DMS 273 (cell line): ENCODE data around the gene CFAP92.

Experiments
- DNase-seq: peaks from one replicate; lab custom pipeline; 2025; ENCODE audit not compliant: unreplicated experiment; lab: John Stamatoyannopoulos, UW

The CFAP92 gene

DNA sequence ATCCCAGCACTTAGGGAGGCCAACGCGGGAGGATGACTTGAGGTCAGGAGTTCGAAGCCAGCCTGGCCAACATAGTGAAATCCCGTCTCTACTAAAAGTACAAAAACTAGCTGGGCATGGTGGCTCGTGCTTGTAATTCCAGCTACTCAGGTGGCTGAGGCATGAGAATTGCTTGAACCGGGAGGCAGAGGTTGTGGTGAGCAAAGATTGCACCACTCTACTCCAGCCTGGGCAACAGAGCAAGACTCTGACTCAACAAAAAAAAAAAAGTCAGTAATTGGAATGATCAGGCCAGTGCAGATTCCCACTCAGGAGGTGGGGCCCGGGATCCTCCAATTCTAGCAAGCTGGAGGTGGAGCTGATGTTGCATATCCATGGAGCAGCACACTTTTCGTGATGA lies 5.6 kb downstream of the CFAP92 start:
- no peak for DNase-seq

GRCh38 chr3:128987302-128988100 lies 6.4 kb downstream of the CFAP92 start:
- no peak for DNase-seq

DNA sequence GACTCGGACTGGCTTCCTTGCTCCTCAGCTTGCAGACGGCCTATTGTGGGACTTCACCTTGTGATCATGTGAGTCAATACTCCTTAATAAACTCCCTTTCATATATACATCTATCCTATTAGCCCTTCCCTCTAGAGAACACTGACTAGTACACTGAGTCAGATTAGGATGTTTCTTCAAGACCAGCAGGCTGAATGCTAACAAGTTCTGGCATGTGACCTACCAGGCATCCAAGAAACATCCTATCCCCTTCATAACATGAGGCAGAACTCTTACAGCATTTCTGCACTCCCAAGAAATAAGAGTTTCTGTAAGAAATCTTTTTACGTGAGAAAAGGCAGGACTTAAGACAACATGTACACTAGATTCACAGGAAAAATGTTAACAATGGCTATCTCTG lies 9.3 kb downstream of the CFAP92 start:
- DNase-seq = no peak

- no peak for DNase-seq
Observed at GRCh38 chr3:128983293-128984069, 10.4 kb downstream of the CFAP92 start.

GRCh38 chr3:128975276-128975675 lies 18.6 kb downstream of the CFAP92 start:
- DNase-seq = no peak

GRCh38 chr3:128973988-128974564 lies 19.8 kb downstream of the CFAP92 start:
- DNase-seq = no peak

GRCh38 chr3:128971421-128972100 lies 22.3 kb downstream of the CFAP92 start:
- no peak for DNase-seq

- DNase-seq = no peak
Observed at GRCh38 chr3:128970740-128971047, 23.2 kb downstream of the CFAP92 start.

- peak; percentile 82 for DNase-seq
Observed at GRCh38 chr3:128969993-128970739, 23.7 kb downstream of the CFAP92 start.

- no peak for DNase-seq
Observed at GRCh38 chr3:128967748-128968355, 26.0 kb downstream of the CFAP92 start.

DNA sequence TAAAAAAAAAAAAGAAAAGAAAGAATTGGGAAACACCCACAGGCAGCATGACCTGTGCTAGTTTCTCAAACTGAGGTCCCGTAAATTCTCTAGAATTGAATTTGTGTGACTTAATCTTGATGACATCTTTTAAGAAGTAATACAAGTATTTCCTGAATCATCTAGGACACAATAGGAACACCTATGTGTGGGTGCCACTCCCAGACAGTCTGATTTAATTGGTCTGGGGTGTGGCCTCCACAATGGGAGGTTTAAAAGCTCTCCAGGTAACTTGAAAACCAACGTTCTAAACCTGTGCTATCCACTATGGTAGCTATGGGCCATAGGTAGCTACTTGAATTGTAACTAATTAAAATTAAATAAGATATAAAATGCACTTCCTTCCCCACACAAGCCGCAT lies 28.1 kb downstream of the CFAP92 start:
- DNase-seq = no peak

- no peak for DNase-seq
Observed at GRCh38 chr3:128965280-128965679, 28.6 kb downstream of the CFAP92 start.

GRCh38 chr3:128956440-128956839 lies 37.4 kb downstream of the CFAP92 start:
- DNase-seq = no peak

DNA sequence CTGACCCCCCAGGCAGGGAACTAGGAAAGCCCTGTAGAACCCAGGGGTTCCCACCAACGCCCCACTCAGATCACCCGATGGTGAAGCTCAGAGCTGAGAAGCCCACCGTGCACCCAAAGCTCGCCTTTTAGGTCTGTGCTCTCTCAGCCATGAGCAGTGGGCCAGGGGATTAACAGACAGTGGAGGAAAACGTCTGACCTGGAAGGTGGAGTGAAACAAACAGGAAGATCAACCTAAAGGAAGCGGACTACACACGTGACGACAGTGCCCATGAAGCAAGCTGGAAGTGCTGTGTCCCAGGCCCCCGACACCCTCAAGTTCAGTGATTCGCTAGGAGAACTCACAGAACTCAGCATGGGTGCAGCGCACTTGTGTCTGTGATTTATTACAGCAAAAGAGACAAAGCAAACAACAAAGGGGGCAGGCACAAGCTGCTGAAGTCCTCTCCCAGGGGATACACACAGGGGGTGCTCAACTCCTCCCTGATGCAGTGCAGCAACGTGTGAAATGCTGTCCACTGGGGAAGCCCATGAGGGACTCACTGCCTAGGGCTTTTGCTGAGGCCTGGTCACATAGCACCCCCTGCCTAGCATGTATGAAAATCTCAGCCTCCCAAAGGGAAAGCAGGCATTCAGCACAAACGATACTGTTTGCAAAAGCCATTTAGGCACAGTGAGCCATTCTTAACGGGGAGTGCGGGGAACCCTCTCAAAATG lies 43.5 kb downstream of the CFAP92 start:
- DNase-seq = peak; percentile 78

- DNase-seq = no peak
Observed at GRCh38 chr3:128949158-128949557, 44.7 kb downstream of the CFAP92 start.

DNA sequence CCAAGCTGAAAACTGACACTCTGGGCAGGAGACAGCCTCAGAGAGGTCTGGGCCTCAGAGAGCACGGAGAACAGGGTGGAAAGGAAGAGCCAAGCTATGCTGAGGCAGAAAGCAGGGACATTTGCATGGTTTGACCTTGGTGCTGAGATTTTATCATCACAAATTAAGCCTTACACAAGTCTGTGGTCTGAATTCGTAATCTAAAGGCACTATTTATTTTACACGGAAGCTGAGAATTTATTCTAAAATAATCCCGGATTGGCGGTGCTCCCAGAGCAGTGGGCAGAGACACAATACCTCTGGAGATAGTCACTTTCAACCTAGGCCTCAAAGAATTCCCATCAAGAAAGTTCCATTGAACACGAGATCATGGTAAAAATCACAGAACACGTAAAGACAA lies 47.5 kb downstream of the CFAP92 start:
- DNase-seq = no peak

DNA sequence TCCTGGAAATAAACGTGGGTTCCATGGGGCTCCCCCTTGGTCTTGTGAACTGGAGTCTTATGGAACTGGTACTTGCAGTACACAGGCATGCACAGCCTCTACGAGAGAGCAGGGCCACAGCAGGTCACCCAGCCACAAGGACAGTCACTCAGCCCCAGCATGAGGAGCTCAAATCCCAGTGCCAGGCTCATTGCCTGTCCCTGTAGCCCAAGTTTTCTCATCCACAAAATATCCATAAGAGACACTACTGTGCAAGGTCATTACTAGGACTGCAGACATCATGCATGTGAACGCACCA lies 48.0 kb downstream of the CFAP92 start:
- no peak for DNase-seq

GRCh38 chr3:128945041-128945877 lies 48.6 kb downstream of the CFAP92 start:
- DNase-seq = no peak
